ENCODE data around the gene SFTA2. TPM values are rescaled to one million over a fixed set of nuclear protein-coding genes. Genes with fewer than 3 reads are reported as not detected.

Gene SFTA2
- polyA plus RNA-seq, 1 donor from 2014 or later = not detected

DNA sequence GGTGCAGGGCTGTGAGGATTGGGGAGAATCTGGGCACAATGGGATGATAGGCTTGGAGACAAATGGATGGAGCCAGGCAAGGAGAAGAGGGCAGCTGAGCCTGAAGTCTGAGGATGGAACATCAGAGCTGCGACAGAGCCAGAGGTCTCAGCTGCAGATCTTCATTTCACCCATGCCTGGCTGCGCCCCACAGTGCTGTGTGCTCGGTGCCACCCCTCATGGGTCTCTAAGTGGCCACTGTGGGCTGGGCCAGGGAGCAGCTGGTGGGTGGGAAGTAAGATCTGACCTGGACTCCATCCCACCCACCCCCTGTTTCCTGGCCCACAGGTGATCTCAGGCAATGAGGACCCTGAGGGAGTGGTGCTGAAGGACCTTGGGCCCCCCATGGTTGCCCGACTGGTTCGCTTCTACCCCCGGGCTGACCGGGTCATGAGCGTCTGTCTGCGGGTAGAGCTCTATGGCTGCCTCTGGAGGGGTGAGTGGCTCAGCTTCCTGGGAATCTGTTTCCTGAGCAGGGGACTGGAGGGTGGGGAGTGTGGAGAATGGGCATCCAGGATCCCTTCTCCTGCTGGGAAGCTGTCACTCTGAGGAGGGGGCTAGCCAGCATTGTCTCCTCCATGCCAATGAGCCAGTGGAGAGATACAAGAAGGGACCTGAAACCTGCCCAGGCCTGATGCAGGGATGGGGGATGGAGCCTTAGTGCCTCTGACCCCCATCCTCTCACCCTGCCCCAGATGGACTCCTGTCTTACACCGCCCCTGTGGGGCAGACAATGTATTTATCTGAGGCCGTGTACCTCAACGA lies 41.1 kb downstream of the SFTA2 start:
- no peak for TF ChIP-seq MXI1 (conservative IDR thresholded peaks at IDR 0.05; ENCODE audit: poor library complexity, severe bottlenecking)

DNA sequence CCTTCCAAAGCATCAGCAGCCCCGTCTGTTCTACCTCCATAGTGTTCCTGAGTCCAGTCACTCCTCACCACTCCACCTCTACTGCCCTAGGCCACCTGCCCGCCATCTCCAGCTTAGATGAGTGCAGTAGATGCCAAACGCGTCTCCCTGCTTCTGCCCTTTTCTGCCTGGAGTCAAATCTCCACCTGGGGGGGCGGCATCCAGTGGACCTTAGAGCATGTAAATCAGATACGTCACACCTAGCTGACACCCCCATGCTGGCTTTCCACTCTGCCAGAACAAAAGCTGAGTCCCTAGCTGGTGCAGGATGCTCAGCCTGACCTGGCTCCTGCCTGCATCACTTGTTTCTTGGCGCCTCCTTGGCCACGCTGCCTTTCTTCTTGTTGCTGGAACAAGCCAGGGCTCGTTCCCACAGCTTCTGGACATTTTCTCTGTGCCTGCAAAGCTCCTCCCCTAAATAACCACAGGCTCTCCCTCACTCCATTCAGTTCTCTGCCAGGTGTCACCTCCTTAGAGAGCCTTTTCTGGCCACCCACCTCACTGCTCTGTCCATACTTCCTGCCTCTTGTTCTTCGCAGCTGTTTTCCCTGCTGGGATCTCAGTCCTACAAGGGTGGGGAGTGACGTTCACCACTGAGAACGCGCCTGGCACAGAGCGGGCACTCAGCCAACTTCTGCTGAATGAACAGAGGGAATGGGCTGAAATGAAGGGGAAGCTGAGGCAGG lies 41.9 kb downstream of the SFTA2 start:
- Histone ChIP-seq H3K9me2 (ENCODE audit: insufficient read depth, low read length) (no peaks in the 10 kb centered on the region), H2AFZ (ENCODE audit: low read depth, low read length) (no peak overlapping the region), H3K9ac (ENCODE audit: low read length) (no peak overlapping the region), H3K4me3 (ENCODE audit: low read length) (no peak overlapping the region), H4K20me1 (ENCODE audit: insufficient read depth) (peaks cover 5% of the 10 kb centered on the region), H3K4me2 (ENCODE audit: low read length) (no peak overlapping the region), H3K27me3 (ENCODE audit: insufficient read depth, low read depth, low read length) (no peaks in the 10 kb centered on the region), H3K36me3 (ENCODE audit: insufficient read depth, low read length) (peaks cover 10% of the 10 kb centered on the region), H3K9me3 (ENCODE audit: low read length) (no peaks in the 10 kb centered on the region), H3K79me2 (replicated peaks; ENCODE audit: insufficient read depth, low read length) (peaks cover 64% of the 10 kb centered on the region), H3K27ac (ENCODE audit: low read length) (no peak overlapping the region), H3F3A (ENCODE audit: insufficient read depth, low read length, poor library complexity, severe bottlenecking) (peaks cover 6% of the 10 kb centered on the region)
- TF ChIP-seq, protein P1, sequence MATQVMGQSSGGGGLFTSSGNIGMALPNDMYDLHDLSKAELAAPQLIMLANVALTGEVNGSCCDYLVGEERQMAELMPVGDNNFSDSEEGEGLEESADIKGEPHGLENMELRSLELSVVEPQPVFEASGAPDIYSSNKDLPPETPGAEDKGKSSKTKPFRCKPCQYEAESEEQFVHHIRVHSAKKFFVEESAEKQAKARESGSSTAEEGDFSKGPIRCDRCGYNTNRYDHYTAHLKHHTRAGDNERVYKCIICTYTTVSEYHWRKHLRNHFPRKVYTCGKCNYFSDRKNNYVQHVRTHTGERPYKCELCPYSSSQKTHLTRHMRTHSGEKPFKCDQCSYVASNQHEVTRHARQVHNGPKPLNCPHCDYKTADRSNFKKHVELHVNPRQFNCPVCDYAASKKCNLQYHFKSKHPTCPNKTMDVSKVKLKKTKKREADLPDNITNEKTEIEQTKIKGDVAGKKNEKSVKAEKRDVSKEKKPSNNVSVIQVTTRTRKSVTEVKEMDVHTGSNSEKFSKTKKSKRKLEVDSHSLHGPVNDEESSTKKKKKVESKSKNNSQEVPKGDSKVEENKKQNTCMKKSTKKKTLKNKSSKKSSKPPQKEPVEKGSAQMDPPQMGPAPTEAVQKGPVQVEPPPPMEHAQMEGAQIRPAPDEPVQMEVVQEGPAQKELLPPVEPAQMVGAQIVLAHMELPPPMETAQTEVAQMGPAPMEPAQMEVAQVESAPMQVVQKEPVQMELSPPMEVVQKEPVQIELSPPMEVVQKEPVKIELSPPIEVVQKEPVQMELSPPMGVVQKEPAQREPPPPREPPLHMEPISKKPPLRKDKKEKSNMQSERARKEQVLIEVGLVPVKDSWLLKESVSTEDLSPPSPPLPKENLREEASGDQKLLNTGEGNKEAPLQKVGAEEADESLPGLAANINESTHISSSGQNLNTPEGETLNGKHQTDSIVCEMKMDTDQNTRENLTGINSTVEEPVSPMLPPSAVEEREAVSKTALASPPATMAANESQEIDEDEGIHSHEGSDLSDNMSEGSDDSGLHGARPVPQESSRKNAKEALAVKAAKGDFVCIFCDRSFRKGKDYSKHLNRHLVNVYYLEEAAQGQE (IDR thresholded peaks at IDR 0.05; ENCODE audit: borderline replicate concordance) = no peak
- no peak for TF ChIP-seq POLR2AphosphoS5 (IDR thresholded peaks at IDR 0.05)
- no peak for TF ChIP-seq MXI1 (conservative IDR thresholded peaks at IDR 0.05; ENCODE audit: poor library complexity, severe bottlenecking)
- TF ChIP-seq EP300 (conservative IDR thresholded peaks at IDR 0.05; ENCODE audit: poor library complexity, severe bottlenecking) = no peak
- TF ChIP-seq EZH2 (IDR thresholded peaks at IDR 0.05; ENCODE audit: borderline replicate concordance, insufficient read depth, low read length, poor library complexity, severe bottlenecking) = no peak
- TF ChIP-seq TAF1 (IDR thresholded peaks at IDR 0.05; ENCODE audit: low read depth) = no peak
- no peak for TF ChIP-seq SMC3 (conservative IDR thresholded peaks at IDR 0.05; ENCODE audit: poor library complexity)
- TF ChIP-seq, protein P2, sequence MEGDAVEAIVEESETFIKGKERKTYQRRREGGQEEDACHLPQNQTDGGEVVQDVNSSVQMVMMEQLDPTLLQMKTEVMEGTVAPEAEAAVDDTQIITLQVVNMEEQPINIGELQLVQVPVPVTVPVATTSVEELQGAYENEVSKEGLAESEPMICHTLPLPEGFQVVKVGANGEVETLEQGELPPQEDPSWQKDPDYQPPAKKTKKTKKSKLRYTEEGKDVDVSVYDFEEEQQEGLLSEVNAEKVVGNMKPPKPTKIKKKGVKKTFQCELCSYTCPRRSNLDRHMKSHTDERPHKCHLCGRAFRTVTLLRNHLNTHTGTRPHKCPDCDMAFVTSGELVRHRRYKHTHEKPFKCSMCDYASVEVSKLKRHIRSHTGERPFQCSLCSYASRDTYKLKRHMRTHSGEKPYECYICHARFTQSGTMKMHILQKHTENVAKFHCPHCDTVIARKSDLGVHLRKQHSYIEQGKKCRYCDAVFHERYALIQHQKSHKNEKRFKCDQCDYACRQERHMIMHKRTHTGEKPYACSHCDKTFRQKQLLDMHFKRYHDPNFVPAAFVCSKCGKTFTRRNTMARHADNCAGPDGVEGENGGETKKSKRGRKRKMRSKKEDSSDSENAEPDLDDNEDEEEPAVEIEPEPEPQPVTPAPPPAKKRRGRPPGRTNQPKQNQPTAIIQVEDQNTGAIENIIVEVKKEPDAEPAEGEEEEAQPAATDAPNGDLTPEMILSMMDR (IDR thresholded peaks at IDR 0.05; ENCODE audit: poor library complexity, severe bottlenecking) = no peak
- TF ChIP-seq RAD21 (conservative IDR thresholded peaks at IDR 0.05) = no peak

More for the DNA sequence above, 41.1 kb downstream of the SFTA2 start:
- H3K27ac ChIP-seq (ENCODE audit: low read length) = no peak overlapping the region
- H3K4me3 ChIP-seq (ENCODE audit: low read length) = no peak overlapping the region
- H3K9me3 ChIP-seq (ENCODE audit: low read length) = no peaks in the 10 kb centered on the region
- H3K9me2 ChIP-seq (ENCODE audit: insufficient read depth, low read length) = no peaks in the 10 kb centered on the region
- H3K9ac ChIP-seq (ENCODE audit: low read length) = no peak overlapping the region
- H3F3A ChIP-seq (ENCODE audit: insufficient read depth, low read length, poor library complexity, severe bottlenecking) = no peaks in the 10 kb centered on the region
- peaks cover 56% of the 10 kb centered on the region for H3K79me2 ChIP-seq (replicated peaks; ENCODE audit: insufficient read depth, low read length)
- no peaks in the 10 kb centered on the region for H3K27me3 ChIP-seq (ENCODE audit: insufficient read depth, low read depth, low read length)
- H4K20me1 ChIP-seq (ENCODE audit: insufficient read depth) = peaks cover 5% of the 10 kb centered on the region
- peaks cover 10% of the 10 kb centered on the region for H3K36me3 ChIP-seq (ENCODE audit: insufficient read depth, low read length)
- H3K4me2 ChIP-seq (ENCODE audit: low read length) = no peak overlapping the region
- H2AFZ ChIP-seq (ENCODE audit: low read depth, low read length) = no peak overlapping the region
